ENCODE results near the gene ULBP3. TPM values are rescaled to one million over a fixed set of nuclear protein-coding genes. Genes with fewer than 3 reads are reported as not detected.
"Not testable (repeated sequence)": the region's sequence is repeated elsewhere in the genome, so short reads cannot be mapped to it uniquely, and the experiment has no call there.

ULBP3 gene
- total and polyA plus RNA-seq, 12 donors: 0.52 to 2.1 (median 1.1) TPM; not detected in 1

DNA sequence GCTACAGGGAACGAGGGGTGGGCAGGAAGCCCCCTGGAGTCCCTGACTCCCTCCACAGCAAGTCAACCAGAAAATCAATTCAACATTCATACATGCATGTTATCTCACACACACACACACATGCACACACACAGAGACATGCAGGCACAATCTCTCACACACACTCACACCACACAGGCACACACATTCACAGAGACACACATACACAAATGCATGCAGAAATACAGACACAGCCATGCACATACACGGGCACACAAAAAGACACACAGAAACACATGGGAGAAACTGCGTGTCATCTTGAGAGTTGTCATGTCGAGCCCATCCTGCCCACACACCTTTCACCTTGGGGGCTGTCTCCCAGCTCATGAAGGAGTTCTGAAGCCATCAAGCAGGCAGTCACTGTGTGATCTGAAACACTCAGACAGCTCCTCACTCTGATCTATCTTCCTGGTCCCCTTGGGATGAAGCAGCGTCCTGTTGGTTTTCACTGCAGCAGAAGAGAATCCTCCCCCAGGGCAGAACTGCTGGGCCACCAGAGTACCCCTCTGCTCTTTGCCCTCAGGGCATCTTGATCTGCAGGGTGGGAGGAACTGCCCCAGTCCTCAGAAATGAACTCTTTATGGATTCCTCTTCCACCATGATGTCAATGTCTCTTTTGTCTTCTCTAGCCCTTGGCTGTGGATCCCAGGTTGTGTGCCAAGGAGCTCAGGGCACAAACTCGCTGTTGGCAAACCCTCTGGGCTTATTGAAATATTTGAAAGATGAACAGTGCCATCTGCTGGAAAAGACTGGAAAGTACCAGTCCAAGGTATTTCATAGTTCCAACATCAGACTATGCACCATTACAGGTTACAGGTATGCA is 52.4 kb downstream of the ULBP3 start:
- no peak overlapping the region for H3K27ac ChIP-seq
- peaks cover 0 to 10% (median 0%) of the 10 kb centered on the region in 9 donors for H3K4me1 ChIP-seq
- ATAC-seq: peak in 7 of 8 donors; percentile 71 to 85 (median 83)
- no peaks in the 10 kb centered on the region for H3K36me3 ChIP-seq
- H3K4me3 ChIP-seq: no peak overlapping the region
- intact Hi-C loops (cut with DNase I): loop anchor here in 9 of 10 donors (1.0 to 10.0 kb wide), 6 partner anchors 82 to 184 kb away; no protein-coding TSS in a partner anchor
- DNase-seq: peak in 1 of 2 donors; percentile 68
- H3K27me3 ChIP-seq: peaks cover 16 to 82% (median 72%) of the 10 kb centered on the region in 7 donors
- peak; percentile 52 to 81 (median 72) for TF ChIP-seq CTCF (IDR thresholded peaks at IDR 0.05)
- no peaks in the 10 kb centered on the region for H3K9me3 ChIP-seq
- WGBS, 2 donors: 22 to 24% methylated on average over 6 of the region's 6 CpGs

DNA sequence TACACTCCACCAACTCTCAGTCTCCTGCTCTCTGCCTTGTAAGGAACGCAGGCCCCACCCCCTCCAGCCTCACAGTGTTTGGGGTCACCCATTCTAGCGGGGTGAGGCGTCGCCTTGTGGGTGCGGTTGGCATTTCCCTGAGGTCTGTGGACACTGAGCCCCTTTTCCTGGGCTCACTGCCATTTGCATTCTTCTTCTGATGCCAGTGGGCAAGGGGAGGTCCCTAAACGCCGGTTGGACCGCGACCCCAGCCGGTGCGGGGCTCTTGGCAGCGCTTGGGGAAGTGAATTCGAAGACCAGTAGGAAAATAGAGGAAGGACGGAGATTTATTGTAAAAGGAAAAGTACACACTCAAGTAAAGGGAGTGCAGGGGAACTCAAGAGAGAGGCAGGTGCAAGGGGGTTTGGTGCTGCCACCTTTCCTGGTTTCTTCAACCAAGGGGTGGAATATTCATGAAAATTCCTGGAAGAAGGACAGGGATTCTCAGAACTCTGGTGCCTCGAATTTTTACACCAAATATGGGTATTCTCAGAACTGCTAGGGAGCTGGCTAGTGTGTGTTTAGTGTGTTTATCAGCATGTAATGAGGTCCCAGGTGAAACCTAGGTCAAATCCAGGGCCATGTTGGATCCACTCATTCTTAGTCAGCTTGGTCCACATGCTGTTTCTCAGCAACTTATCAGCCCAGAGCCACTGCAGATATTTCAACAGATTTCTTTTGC is 53.5 kb downstream of the ULBP3 start:
- H3K4me1 ChIP-seq: peaks cover 0 to 10% (median 0%) of the 10 kb centered on the region in 9 donors
- H3K4me3 ChIP-seq, H3K9me3 ChIP-seq, DNase-seq, H3K36me3 ChIP-seq, H3K27ac ChIP-seq: not testable (repeated sequence)
- peaks cover 16 to 89% (median 79%) of the 10 kb centered on the region in 7 donors for H3K27me3 ChIP-seq
- peak in 3 of 8 donors; percentile 19 to 56 (median 45) for ATAC-seq
- intact Hi-C loops (cut with DNase I): loop anchor here in 9 of 10 donors (1.0 to 10.0 kb wide), 6 partner anchors 81 to 183 kb away; no protein-coding TSS in a partner anchor
- 3 to 5% methylated on average over 15 of the region's 15 CpGs for WGBS, 2 donors

GRCh38 chr6:150014623-150015280 is 54.2 kb downstream of the ULBP3 start:
- H3K4me3 ChIP-seq, H3K36me3 ChIP-seq, DNase-seq, H3K27ac ChIP-seq, H3K9me3 ChIP-seq: not testable (repeated sequence)
- Histone ChIP-seq H3K27me3 (peaks cover 16 to 96% (median 80%) of the 10 kb centered on the region in 7 donors), H3K4me1 (peaks cover 0 to 10% (median 0%) of the 10 kb centered on the region in 9 donors)
- WGBS, 2 donors: 4% methylated on average over 36 to 44 of the region's 50 CpGs
- intact Hi-C loops (cut with DNase I): loop anchor here in 5 of 10 donors (5.0 to 10.0 kb wide), 3 partner anchors 177 to 182 kb away; no protein-coding TSS in a partner anchor
- ATAC-seq: peak in 1 of 8 donors; percentile 42

DNA sequence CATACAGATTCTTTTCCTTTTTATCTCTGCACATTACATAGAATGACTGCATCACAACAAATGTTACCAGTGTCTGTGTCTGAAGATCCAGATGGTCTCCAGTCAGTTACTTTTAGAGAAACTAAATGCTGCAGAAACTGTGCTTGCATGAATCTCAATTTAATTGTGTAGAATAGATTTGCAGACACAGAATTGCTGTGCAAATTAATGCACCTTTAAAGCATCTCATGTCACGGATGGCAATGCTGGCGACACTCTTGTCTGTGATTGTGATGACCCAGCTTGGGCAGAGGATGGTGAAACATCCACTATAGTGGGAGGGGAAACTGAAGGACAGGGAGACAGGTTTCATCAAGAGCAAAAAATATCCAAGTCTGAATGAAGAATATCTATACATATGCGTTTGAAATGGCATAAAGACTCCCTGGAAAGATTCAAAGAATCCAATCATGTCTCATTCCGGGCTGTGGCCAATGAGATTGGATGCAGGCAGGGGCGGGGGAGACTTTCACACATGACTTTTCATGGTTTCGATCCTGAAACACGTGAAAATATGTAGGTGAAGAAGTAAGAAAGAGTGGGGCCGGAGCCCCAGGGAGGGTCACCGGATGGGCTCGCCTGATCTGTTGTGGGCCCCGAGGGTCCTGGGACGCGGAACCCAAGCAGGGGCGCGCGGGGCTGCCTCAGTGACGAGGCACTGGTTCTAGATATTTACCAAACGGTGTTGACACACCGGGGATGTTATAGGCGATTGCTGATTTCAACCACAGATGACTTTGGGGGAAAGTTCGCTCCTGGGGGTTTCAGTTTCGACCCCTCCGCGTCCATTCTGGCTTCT is 54.9 kb downstream of the ULBP3 start:
- not testable (repeated sequence) for H3K27ac ChIP-seq, H3K36me3 ChIP-seq, H3K4me3 ChIP-seq, DNase-seq, H3K9me3 ChIP-seq, ATAC-seq
- Histone ChIP-seq H3K27me3 (peaks cover 23 to 99% (median 82%) of the 10 kb centered on the region in 7 donors), H3K4me1 (peaks cover 0 to 10% (median 0%) of the 10 kb centered on the region in 9 donors)
- WGBS, 2 donors: 9 to 17% methylated on average over 11 of the region's 24 CpGs
- intact Hi-C loops (cut with DNase I): loop anchor here in 3 of 10 donors (10.0 kb wide), 1 partner anchor 179 kb away; no protein-coding TSS in a partner anchor

- WGBS, 2 donors: 36 to 38% methylated on average over 8 of the region's 8 CpGs
- not testable (repeated sequence) for H3K4me3 ChIP-seq, H3K9me3 ChIP-seq, ATAC-seq, DNase-seq, H3K27ac ChIP-seq, H3K36me3 ChIP-seq
- peaks cover 0 to 10% (median 0%) of the 10 kb centered on the region in 9 donors for H3K4me1 ChIP-seq
- intact Hi-C loops (cut with DNase I): loop anchor here in 3 of 10 donors (10.0 kb wide), 1 partner anchor 178 kb away; no protein-coding TSS in a partner anchor
- H3K27me3 ChIP-seq: peaks cover 24 to 97% (median 82%) of the 10 kb centered on the region in 7 donors
Measured at GRCh38 chr6:150012846-150013784, 55.8 kb downstream of the ULBP3 start.

All from heart right ventricle (tissue), 16 donors.